ENCODE data around the gene ZBTB39.

DNA sequence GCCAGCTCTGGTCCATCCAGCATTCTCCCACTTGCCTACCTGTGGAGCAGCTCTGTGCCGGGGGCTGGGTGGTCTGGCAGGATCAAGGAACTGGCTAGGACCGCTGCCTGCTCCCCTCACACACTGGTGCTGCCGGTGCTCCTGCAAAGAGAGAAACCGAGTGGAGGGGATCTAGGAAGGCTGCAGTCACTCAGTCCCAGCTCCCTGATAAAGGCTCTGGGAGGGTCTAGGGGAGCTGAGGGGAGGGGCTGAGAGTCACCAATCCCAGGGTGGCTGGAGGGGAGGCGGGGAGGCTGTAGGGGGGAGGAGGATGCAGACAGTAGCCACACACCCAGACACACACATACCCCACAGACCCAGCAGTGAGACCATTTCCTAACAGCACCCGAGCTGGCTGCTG is 10.0 kb upstream of the ZBTB39 start, which contains the start of gene TAC3:
- TF ChIP-seq, protein P1, sequence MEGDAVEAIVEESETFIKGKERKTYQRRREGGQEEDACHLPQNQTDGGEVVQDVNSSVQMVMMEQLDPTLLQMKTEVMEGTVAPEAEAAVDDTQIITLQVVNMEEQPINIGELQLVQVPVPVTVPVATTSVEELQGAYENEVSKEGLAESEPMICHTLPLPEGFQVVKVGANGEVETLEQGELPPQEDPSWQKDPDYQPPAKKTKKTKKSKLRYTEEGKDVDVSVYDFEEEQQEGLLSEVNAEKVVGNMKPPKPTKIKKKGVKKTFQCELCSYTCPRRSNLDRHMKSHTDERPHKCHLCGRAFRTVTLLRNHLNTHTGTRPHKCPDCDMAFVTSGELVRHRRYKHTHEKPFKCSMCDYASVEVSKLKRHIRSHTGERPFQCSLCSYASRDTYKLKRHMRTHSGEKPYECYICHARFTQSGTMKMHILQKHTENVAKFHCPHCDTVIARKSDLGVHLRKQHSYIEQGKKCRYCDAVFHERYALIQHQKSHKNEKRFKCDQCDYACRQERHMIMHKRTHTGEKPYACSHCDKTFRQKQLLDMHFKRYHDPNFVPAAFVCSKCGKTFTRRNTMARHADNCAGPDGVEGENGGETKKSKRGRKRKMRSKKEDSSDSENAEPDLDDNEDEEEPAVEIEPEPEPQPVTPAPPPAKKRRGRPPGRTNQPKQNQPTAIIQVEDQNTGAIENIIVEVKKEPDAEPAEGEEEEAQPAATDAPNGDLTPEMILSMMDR (IDR thresholded peaks at IDR 0.05), result no peak
- no peak for TF ChIP-seq POLR2A (IDR thresholded peaks at IDR 0.05)

Measured in body of pancreas (tissue), 4 donors.